Measurements from ENCODE around the gene ZNF277.

Gene ZNF277

DNA sequence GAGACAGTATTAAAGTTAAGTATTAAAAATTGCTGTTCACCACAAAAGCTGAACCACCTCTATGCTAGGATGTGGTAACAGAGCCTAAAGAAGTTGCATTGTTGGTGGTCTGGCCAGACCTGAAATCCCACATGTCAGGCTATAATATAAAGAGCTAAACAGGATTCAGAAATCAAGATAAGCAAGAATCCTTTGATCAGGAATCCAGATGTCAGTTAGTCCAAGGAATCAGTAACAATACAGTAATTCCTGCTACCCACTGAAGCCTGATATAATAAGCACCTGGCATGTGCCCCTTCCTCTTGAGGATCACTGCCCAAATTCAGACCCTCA lies 48.9 kb downstream of the ZNF277 start:
- no peak for DNase-seq

GRCh38 chr7:112257073-112257472 lies 50.6 kb downstream of the ZNF277 start:
- DNase-seq, result no peak

DNA sequence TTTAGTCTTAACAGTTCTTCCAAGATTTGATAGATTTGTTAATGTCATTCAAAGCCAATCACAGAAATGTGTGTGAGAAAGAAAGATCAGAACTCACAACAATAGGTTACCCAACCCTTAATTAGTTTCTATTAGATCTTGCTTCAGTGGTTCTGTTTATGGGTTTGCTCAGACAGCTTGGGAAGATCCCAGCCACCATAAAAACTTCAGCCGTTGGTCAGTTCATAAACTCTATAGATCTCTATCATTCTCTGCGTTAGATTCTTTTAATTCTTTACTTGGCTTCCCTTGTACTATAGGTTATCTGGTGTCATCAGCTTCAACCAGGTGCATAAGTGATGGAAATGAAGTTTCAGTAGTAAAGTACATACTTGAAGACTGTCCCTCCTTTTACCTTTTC lies 54.4 kb downstream of the ZNF277 start:
- DNase-seq, result no peak

GRCh38 chr7:112262036-112262435 lies 55.5 kb downstream of the ZNF277 start:
- no peak for DNase-seq

DNA sequence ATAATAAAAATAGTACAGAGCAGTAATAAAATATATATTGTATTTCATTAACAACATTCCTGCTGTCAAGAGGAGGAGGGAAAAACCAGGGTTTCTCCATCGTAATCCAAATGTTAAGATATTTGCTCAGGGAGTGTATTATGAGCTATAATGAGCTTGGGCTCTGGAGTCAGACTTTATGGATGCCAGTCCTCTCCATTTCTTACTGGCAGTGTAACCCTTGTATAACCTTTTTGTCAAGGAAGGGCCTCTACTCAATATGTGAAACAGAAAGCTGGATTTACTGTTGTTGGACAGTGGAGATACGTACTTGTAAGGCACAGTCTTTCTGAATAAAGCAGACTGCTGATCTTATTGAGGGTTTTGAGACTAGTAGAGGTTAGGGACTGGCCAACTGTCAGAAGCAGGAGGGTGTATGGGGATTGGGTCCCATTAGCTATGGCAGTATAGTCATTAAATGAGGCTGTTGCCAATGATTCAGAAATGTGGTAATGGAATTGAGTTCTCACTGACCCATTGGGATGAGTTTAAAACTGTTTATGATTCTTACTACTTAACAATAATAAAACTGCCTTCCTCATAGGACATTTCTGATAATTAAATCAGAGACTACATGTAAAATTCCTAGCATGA lies 56.5 kb downstream of the ZNF277 start:
- DNase-seq, result no peak

GRCh38 chr7:112263519-112263918 lies 57.0 kb downstream of the ZNF277 start:
- DNase-seq, result no peak

DNA sequence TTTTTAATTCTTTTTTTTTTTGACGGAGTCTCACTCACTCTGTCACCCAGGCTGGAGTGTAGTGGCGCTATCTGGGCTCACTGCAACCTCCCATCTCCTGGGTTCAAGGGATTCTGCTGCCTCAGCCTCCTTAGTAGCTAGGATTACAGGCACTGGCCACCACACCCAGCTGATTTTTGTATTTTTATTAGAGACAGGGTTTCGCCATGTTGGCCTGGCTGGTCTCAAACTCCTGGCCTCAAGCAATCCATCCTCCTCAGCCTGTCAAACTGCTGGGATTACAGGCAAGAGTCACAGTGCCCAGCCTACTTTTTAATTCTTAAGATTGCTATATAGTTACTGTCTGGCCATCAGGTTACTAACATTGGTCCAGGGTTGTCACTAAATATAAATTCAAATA lies 59.6 kb downstream of the ZNF277 start:
- DNase-seq, result no peak

- no peak for DNase-seq
Measured at GRCh38 chr7:112266595-112267270, 60.2 kb downstream of the ZNF277 start.

DNA sequence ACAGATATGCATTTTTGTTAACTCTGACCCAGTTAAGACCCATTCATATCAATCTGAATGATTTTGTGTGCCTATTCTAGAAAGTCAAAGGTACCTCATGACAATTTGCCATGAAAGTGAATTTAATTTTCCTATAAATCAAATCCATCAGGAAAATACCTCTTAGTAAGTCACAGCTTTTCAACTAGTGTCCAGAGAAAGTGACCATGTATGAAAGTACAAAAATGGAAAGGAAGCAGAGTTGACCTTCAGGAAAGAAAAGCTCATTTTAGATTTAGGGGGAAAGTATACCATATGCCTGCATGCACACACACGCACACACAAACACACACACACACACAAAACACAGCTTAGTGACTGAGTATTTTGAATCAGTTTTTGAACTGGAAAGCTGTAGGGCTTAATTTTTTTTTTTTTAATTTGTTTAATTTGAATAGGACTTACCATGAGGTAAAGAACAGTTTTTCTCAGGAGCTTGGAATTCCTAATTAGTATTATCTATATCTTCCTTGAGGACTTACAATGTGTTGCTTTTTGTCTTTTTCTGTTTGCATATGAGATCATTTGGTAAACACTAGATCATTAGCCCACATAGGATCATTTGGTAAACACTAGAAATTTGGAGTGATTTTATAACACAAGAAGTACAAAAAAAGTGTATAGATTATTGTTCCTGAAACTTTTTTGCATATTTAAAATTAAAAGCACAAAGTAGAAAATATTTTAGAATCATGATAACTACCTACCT lies 61.6 kb downstream of the ZNF277 start:
- no peak for DNase-seq

DNA sequence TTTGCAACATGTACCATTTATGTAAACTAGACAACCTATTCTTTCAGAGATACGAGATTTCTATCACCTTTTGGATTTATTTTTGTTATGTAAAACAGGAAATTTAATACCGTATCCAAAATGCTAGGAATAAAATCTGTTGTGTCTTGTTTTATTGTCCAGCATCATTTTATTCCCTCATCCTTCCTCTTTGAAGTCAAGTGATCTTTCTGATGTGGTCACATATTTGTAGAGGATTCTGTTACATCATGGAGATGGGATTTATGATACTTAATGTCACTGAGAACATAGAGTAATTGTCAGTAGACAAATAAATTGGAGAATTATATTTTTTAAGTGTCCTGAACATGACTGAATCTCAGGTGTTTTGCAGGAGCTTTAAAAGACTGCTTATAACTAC lies 64.7 kb downstream of the ZNF277 start:
- DNase-seq, result no peak

- no peak for DNase-seq
Measured at GRCh38 chr7:112272921-112273561, 66.5 kb downstream of the ZNF277 start.

DNA sequence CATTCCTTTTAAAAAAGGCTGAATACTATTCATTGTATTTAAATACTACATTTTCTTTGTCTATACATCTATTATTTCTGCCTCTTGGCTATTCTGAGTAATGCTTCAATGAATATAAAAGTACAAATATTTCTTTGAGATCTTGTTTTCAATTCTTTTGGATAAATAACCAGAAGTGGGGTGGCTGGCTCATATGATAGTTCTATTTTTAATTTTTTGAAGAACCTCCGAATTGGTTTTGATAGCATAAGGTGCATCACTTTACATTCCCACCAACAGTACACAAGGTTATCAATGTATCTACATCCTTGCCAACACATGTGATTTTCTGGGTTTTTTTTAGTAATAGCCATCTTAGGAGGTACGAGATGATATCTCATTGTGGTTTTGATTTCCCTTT lies 72.5 kb downstream of the ZNF277 start:
- no peak for DNase-seq

- no peak for DNase-seq
Measured at GRCh38 chr7:112280267-112280666, 73.8 kb downstream of the ZNF277 start.

- DNase-seq, result no peak
Measured at GRCh38 chr7:112282476-112283188, 76.1 kb downstream of the ZNF277 start.

DNA sequence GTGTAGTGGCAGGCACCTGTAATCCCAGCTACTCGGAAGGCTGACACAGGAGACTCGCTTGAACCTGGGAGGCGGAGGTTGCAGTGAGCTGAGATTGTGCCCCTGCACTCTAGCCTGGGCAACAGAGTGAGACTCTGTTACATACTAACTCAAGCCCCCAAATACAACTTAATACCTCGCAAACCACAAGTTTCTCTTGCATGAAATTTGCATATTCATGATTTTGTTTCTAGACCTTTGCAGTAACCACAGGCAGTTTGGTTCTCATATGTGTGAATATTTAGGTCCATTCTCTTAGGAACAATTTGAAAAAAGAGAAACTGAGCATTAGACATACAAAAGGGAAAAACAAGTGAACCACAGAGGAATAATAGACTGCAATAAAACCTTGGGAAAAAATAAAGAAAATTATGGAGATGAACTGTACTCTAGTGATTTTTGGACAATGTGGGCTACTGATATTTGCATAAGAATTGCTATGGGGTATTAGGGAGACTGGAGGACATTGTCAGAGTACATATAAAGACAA lies 77.0 kb downstream of the ZNF277 start:
- DNase-seq, result no peak

DNA sequence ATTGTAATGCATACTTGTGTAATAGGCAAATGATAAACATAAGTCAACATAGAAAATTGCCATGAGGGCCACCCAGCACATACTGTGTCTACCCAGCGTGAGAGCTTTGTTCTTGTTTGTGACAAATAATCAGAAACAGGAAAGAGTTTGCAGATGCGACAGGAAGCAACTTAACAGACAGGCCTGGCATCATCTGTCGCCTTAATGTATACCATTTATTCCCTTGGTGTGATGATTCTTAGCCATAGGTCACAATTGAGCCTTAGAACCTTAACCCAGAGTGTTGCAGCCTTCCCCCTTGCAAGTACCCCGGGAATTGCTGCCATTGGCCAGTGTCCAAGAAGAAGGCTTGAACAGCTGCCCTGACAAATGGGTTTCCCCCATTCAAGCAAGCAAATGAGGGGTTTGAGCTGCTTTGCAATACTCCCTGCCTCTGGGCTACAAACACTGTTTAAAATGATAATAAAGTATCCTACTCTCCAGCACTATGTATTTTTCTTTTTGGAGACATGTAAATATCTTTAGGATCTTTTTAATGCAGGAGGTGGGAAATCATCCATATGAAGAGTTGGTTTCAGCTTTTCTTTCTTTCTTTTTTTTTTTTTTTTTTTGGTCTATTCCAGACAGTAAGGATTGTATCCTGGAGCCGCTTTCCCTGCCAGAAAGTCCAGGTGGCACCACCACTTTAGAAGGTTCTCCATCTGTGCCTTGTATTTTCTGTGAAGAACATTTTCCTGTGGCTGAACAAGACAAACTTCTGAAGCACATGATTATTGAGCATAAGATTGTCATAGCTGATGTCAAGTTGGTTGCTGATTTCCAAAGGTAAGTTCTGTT lies 80.0 kb downstream of the ZNF277 start:
- no peak for DNase-seq

- no peak for DNase-seq
Measured at GRCh38 chr7:112288301-112288700, 81.8 kb downstream of the ZNF277 start.

GRCh38 chr7:112290065-112290464 lies 83.6 kb downstream of the ZNF277 start:
- DNase-seq, result no peak

DNA sequence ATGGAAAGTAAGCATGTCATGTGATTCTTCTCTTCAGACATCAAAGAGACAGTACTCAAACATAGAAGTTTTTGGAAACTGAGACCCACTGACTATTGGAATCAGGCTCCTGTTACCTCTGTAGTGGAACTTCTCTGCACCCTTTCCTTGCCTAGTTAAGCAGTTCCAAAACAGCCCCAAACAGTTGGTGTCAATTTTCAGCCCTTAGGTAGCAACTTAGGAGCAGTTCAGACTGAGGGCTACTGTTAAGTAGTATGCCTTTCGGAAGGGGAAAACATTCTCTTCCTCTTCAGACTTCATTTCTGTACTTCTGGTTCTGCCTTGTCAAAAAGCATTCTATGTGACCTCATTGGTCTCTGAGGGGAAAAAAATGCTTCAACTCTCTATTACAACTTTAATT lies 85.7 kb downstream of the ZNF277 start:
- no peak for DNase-seq

DNA sequence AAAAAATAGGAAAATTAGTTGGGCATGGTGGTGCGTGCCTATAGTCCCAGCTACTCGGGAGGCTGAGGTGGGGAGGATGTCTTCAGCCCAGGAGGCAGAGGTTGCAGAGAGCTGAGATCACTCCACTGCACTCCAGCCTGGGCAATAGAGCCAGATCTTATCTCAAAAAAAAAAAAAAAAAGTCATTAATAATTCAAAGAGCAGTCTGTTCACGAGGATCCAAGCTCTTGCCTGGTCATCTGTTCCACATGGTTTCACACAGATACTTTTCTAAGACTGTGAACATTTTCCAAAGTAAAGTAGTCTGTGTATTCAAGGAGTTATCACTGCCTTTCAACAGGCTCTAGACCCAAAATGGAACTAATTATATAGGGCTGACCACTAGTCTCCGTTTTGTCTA lies 86.9 kb downstream of the ZNF277 start:
- DNase-seq, result no peak

- no peak for DNase-seq
Measured at GRCh38 chr7:112296432-112296831, 89.9 kb downstream of the ZNF277 start.

DNA sequence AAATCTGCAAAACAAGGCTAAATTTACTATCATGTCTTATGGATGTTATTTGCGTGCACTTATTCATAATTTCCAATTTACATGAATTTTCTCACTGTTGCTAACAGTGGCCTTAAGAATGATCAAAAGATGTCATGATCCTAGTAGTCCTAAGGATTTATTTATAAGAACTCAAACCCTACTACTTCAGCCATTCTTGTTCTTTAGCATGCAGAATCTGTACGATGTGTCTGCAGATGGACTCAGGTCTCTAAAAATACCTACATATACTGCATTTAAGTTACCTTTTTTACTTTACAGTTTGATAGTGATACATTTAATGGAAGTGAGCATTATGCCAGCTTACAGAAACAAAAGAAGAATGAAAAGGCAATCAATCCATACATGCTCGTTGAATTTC lies 91.2 kb downstream of the ZNF277 start:
- DNase-seq, result no peak
